Osteoblast (primary cell): Measurements from ENCODE around the gene CPA1. TPM values are rescaled to one million over a fixed set of nuclear protein-coding genes. Genes with fewer than 3 reads are reported as not detected.

Source experiments
- DNase-seq: peaks from one replicate; pipeline ENCODE4 v3.0.0; 2011; ENCODE audit warnings: low spot score, mixed read lengths; ENCODE audit not compliant: insufficient read length; ENCODE audit errors: missing footprints
- H2AFZ ChIP-seq: 2 replicates; pipeline ENCODE4 v1.6.0; 2011; ENCODE audit warnings: mild to moderate bottlenecking, low read length
- H3K27ac ChIP-seq: 2 replicates; pipeline ENCODE4 v1.5.1; 2011; ENCODE audit warnings: mild to moderate bottlenecking, low read depth, low read length, moderate library complexity
- H3K27me3 ChIP-seq: 2 replicates; pipeline ENCODE4 v1.6.0; 2012; ENCODE audit warnings: mild to moderate bottlenecking, control low read depth, inconsistent platforms, low read length, moderate library complexity; ENCODE audit not compliant: insufficient read depth
- H3K36me3 ChIP-seq: 2 replicates; pipeline ENCODE4 v1.5.1; 2011; ENCODE audit warnings: mild to moderate bottlenecking, low read length, control low read depth, moderate library complexity; ENCODE audit not compliant: insufficient read depth
- H3K4me1 ChIP-seq: 2 replicates; pipeline ENCODE4 v1.5.1; 2011; ENCODE audit warnings: mild to moderate bottlenecking, low read length, control low read depth, moderate library complexity; ENCODE audit not compliant: insufficient read depth
- H3K4me2 ChIP-seq: 2 replicates; pipeline ENCODE4 v1.6.0; 2011; ENCODE audit warnings: mild to moderate bottlenecking, low read length; ENCODE audit not compliant: insufficient read depth
- H3K4me3 ChIP-seq: fragments of 200-600 bp; sonication (generic); 3 replicates; pipeline ENCODE4 v1.5.1; 2012; ENCODE audit warnings: mild to moderate bottlenecking, low read length, inconsistent platforms; ENCODE audit not compliant: insufficient read depth
- H3K79me2 ChIP-seq: 2 replicates; pipeline ENCODE4 v1.6.0; 2012; ENCODE audit warnings: mild to moderate bottlenecking, low read length, control low read depth, inconsistent platforms; ENCODE audit not compliant: insufficient read depth
- H3K9me3 ChIP-seq: 2 replicates; pipeline ENCODE4 v1.5.1; 2011; ENCODE audit warnings: low read depth, low read length, control low read depth
- H4K20me1 ChIP-seq: 2 replicates; pipeline ENCODE4 v1.6.0; 2012; ENCODE audit warnings: mild to moderate bottlenecking, low read length, control low read depth; ENCODE audit not compliant: insufficient read depth
- CTCF ChIP-seq: IDR thresholded peaks from 2 replicates; pipeline ENCODE4 v1.5.1; 2011; ENCODE audit warnings: mild to moderate bottlenecking, low read depth, low read length, moderate library complexity; ENCODE audit errors: extremely low read depth
- total RNA-seq: library from RNA; depleted of rRNA; stranded (reverse); fragments of >200 nt; gene quantifications from 2 replicates; pipeline ENCODE4 v1.2.3, GENCODE V29; 2012

CPA1 gene
- total RNA-seq, 1 donor: 1.1 TPM

- Histone ChIP-seq H3K79me2 (no peaks in the 10 kb centered on the region), H3K4me2 (no peak overlapping the region), H4K20me1 (no peaks in the 10 kb centered on the region), H3K4me1 (peaks cover 9% of the 10 kb centered on the region), H3K36me3 (no peaks in the 10 kb centered on the region), H3K4me3 (no peak overlapping the region), H2AFZ (no peak overlapping the region), H3K27me3 (no peaks in the 10 kb centered on the region), H3K27ac (no peak overlapping the region), H3K9me3 (no peaks in the 10 kb centered on the region)
- no peak for TF ChIP-seq CTCF
- DNase-seq: peak; percentile 27
Observed at GRCh38 chr7:130384841-130385599, 4.7 kb downstream of the CPA1 start.

GRCh38 chr7:130385600-130386066 is 5.3 kb downstream of the CPA1 start:
- Histone ChIP-seq H3K27me3 (no peaks in the 10 kb centered on the region), H3K27ac (no peak overlapping the region), H3K4me3 (no peak overlapping the region), H2AFZ (no peak overlapping the region), H4K20me1 (no peaks in the 10 kb centered on the region), H3K9me3 (no peaks in the 10 kb centered on the region), H3K4me2 (no peak overlapping the region), H3K4me1 (peaks cover 9% of the 10 kb centered on the region), H3K79me2 (no peaks in the 10 kb centered on the region), H3K36me3 (no peaks in the 10 kb centered on the region)
- no peak for TF ChIP-seq CTCF
- no peak for DNase-seq

GRCh38 chr7:130386876-130387275 is 6.6 kb downstream of the CPA1 start:
- TF ChIP-seq CTCF: no peak
- Histone ChIP-seq H3K4me1 (peaks cover 12% of the 10 kb centered on the region), H2AFZ (no peak overlapping the region), H3K27ac (no peak overlapping the region), H3K4me2 (no peak overlapping the region), H3K36me3 (no peaks in the 10 kb centered on the region), H3K9me3 (no peaks in the 10 kb centered on the region), H3K27me3 (no peaks in the 10 kb centered on the region), H3K79me2 (no peaks in the 10 kb centered on the region), H3K4me3 (no peak overlapping the region), H4K20me1 (no peaks in the 10 kb centered on the region)
- DNase-seq: peak; percentile 38

- Histone ChIP-seq H3K27ac (no peak overlapping the region), H3K4me2 (no peak overlapping the region), H3K36me3 (no peaks in the 10 kb centered on the region), H3K79me2 (no peaks in the 10 kb centered on the region), H2AFZ (no peak overlapping the region), H3K4me3 (no peak overlapping the region), H4K20me1 (no peaks in the 10 kb centered on the region), H3K27me3 (no peaks in the 10 kb centered on the region), H3K4me1 (peaks cover 16% of the 10 kb centered on the region), H3K9me3 (no peaks in the 10 kb centered on the region)
- no peak for TF ChIP-seq CTCF
- no peak for DNase-seq
Observed at GRCh38 chr7:130387306-130387627, 7.0 kb downstream of the CPA1 start.
